NCI-H1930 (cell line): ENCODE results near the gene TECTB.
"Not testable (repeated sequence)": the region's sequence is repeated elsewhere in the genome, so short reads cannot be mapped to it uniquely, and the experiment has no call there.

Experiments used
- DNase-seq, 2 experiments: peaks; one replicate each; lab custom pipeline; 2025; lab: John Stamatoyannopoulos, UW

Gene TECTB

GRCh38 chr10:112283100-112283499 is at the start of gene TECTB:
TECTB (plus strand) TSS chr10:112283400; CDS start chr10:112283735, 335 bp downstream.
- no peak for DNase-seq

DNA sequence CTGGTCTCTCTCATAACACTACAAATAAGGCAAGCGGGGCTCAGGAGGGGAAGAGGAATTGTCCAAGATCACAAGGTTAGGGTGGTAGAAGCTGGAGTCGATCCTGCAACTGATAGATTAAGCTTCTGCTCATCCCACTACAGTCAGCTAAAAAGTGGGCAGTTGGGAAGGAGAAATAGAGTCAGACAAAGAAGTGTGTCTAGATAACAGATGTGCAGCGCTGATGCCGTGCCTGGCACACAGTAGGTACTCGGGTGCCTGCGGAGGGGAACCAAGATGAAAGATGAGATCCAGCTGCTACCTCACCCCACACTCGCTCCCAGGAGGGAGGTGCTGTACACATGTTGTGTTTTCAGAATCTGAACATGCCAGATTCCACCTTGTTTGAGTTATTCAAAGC is 48.1 kb upstream of the TECTB start:
- no peak for DNase-seq

GRCh38 chr10:112235920-112236319 is 47.3 kb upstream of the TECTB start:
- no peak for DNase-seq

GRCh38 chr10:112236486-112236885 is 46.7 kb upstream of the TECTB start:
- DNase-seq = no peak

GRCh38 chr10:112239347-112239746 is 43.9 kb upstream of the TECTB start:
- DNase-seq = no peak

DNA sequence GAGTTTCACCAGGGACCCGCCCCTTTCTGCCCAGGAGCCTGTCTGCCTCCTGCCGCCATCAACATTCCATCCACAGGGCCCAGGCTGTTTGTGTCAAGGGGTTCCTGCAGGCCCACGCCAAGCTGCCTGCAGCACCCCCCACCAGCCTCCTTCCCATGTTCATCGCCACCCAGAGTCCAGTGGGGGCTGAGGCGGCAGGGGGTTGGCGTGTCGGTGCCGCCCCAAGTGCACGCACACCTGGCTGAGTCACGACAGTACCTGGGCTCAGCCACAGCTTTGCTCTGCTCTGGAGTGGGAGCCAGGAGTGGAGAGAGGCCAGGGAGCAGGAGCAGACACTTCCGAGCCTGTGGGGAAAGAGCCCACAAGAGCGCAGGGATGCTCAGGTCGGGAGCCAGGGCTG is 42.8 kb upstream of the TECTB start:
- DNase-seq = no peak

DNA sequence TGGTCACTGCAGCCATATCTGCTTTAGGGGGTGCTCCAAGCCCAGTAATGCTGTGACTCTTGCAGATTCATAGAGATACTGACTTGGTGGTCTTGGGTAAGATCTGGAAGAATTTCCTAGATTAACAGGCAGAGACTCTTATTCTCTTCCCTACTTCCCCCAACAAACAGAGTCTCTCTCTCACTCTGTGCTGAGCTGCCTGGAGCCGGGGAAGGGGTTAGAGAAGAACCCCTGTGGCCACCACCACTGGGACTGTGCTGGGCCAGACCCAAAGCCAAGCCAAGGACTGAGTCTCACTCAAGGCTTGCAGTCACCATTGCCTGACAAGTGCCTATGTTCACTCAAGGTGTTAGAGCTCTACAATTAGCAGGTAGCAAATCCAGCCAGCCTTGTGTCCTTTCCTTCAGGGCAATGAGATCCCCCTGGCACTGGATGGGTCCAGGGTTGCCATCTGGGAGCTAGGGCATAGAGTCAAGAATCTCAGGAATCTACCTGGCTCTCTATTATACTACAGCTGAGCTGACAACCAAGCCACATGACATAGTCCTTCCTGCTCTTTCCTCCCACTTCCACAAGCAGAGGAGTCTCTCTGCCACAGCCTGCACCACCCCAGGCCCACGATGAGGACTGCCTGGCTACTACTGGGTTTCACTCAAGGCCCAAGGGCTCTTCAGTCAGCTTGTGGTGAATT is 41.4 kb upstream of the TECTB start:
- DNase-seq = no peak

GRCh38 chr10:112242769-112243168 is 40.4 kb upstream of the TECTB start:
- DNase-seq = no peak

DNA sequence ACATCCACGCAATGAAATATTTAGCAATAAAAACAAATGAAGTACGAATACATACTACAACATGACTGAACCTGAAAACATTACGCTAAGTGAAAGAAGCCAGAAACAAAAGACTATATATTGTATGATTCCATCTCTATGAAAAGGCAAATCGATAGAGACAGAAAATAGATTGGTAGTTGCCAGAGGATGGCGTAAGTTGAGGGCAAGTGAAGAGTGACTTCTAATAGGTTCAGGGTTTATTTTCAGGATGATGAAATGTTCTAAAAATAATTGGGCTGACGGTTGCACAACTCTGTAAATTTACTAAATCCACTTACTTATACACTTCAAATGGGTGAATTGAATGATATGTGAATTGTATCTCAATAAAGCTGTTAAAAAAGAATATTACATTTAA is 39.5 kb upstream of the TECTB start:
- no peak for DNase-seq

- no peak for DNase-seq
These were observed 39.0 kb upstream of the TECTB start for GRCh38 chr10:112244197-112244596.

GRCh38 chr10:112247791-112248190 is 35.4 kb upstream of the TECTB start:
- no peak for DNase-seq

- DNase-seq = no peak
These were observed 34.5 kb upstream of the TECTB start for GRCh38 chr10:112248584-112249295.

DNA sequence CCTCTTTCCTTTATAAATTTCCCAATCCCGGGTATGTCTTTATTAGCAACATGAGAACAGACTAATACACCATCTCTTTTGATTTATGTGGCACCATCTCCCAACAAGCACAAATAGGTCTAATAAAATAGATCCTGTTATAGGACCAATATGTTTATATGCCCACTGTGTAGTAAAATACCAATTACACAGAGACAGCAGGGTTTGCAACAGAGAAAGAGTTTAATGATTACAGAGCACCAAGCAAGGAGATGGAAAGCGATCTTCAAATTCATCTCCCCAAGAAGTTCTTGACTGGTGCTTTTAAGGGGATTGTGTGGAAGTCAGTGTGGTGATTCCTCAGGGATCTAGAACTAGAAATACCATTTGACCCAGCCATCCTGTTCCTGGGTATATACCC is 33.5 kb upstream of the TECTB start:
- no peak for DNase-seq

DNA sequence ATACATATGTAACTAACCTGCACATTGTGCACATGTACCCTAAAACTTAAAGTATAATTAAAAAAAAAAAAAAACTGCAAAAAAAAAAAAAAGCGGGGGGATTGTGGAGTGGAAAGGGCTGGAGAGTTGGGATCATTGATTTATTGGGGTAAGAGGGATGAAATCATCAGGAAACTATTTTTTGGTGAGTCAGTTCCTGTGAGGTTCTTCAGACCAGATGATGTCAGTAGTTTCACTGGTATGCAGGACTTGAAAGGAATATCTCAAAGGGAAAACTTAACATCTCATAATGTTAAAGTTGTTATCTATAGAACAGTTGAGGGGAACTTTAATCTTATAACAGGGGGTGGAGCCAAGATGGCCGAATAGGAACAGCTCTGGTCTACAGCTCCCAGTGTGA is 32.6 kb upstream of the TECTB start:
- DNase-seq = no peak

DNA sequence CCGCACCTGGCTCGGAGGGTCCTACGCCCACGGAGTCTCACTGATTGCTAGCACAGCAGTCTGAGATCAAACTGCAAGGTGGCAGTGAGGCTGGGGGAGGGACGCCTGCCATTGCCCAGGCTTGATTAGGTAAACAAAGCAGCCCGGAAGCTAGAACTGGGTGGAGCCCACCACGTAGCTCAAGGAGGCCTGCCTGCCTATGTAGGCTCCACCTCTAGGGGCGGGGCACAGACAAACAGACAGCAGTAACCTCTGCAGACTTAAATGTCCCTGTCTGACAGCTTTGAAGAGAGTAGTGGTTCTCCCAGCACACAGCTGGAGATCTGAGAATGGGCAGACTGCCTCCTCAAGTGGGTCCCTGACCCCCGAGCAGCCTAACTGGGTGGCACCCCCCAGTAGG is 32.0 kb upstream of the TECTB start:
- DNase-seq = not testable (repeated sequence)

- peak in 1 of 2 experiments; percentile 11 for DNase-seq
These were observed 24.8 kb upstream of the TECTB start for GRCh38 chr10:112258407-112258806.

GRCh38 chr10:112259688-112260087 is 23.5 kb upstream of the TECTB start:
- DNase-seq = no peak

DNA sequence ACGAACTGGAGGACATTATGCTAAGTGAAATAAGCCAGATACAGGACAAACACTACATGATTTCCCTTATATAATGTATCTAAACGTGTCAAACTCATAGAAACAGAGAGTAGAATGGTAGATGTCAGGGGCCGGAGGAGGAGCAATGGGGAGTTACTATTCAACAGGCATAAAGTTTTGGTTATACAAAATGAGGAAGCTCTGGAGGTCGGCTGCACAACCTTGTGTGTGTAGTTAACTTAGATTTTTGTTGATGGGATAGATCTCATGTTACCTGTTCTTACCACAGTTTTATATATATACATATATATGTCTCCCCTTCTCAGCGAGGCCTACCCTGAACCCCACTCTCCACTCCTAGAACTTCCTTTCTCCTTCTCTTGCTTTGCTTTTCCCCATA is 22.4 kb upstream of the TECTB start:
- no peak for DNase-seq

DNA sequence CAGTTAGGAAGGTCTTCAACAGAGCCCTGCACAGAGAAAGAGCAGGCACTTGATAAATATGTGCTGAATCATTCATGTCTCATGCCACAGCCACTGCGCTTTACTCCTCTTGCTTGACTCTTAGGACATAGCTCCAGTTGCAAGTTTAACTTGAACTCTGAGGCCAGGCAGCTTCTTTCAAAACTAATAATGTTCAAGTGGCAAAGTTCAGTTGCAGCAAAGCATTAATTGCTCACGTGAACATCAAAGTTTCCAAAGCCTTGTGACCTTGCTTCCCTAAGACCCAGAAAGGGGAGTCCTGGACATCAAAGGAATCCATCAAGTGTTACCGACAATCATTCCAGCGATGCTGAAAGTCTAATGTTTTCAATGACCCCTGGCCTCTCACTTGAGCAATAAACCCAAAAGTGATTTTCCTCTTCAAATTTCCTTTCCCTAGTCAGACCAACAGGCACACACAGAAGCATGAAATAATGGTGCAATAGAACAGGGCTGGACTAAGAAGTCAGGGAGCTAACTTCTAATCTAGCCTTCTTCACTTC is 21.8 kb upstream of the TECTB start:
- no peak for DNase-seq

DNA sequence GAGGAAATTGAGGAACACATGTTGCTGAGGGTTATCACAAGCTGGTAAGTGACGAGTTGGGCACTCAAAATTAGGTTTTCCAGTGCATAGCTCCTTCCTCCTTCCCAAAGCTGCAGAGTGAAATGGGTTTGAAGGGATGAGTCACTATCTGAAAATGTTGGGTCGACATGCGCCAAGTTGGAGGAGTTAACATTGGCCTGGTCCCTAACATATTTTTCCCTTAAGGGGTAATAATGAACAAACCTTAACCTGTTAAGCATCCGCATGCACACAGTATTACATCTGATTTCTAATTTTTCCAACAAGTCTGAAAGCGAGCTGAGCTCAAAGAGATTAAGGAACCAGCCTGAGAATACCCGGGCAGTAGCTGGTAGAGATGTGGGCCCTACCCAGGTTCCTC is 20.7 kb upstream of the TECTB start:
- DNase-seq = no peak

DNA sequence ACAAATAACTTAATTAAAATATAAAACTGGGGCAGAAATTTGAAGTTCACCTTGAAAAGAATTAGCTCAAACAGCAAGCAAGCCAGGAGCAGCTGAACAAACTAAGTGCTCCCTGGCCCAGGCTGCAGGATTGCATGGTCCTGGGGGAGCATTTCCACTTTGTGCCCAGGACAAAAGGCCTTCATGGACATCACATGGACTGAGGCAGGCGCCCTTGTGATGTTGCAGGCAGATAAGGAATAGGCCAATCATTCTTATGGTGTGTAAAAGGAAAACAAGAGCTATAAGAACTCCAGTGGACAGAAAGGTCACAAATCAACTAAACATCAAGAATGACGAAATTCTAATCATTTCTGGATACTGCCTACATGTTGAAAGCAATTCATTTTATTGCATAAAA is 17.5 kb upstream of the TECTB start:
- peak; percentile 5 to 27 for DNase-seq

- DNase-seq = no peak
These were observed 13.9 kb upstream of the TECTB start for GRCh38 chr10:112269266-112269665.

DNA sequence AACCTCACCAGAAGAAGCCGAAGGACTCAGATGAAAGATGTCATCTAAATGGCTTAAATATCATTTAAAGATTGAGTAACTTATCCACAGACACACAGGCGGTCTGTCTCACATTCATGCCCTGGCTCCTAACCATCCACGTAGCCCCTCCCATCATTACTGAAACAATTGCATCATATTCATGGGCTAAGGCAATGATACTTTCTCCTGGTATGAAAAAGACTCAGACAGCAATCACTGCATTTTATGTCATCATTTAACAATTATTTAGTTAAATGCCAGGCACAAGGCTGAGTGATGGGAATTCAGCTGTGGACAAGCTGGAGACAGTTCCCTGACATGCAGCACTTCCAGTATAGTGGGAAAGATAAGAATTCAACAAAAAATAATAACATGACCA is 11.2 kb upstream of the TECTB start:
- no peak for DNase-seq

- DNase-seq = no peak
These were observed 8.4 kb upstream of the TECTB start for GRCh38 chr10:112274831-112275230.
